ENCODE data around the gene NVL.
"Not testable (repeated sequence)": the region's sequence is repeated elsewhere in the genome, so short reads cannot be mapped to it uniquely, and the experiment has no call there.

The NVL gene

DNA sequence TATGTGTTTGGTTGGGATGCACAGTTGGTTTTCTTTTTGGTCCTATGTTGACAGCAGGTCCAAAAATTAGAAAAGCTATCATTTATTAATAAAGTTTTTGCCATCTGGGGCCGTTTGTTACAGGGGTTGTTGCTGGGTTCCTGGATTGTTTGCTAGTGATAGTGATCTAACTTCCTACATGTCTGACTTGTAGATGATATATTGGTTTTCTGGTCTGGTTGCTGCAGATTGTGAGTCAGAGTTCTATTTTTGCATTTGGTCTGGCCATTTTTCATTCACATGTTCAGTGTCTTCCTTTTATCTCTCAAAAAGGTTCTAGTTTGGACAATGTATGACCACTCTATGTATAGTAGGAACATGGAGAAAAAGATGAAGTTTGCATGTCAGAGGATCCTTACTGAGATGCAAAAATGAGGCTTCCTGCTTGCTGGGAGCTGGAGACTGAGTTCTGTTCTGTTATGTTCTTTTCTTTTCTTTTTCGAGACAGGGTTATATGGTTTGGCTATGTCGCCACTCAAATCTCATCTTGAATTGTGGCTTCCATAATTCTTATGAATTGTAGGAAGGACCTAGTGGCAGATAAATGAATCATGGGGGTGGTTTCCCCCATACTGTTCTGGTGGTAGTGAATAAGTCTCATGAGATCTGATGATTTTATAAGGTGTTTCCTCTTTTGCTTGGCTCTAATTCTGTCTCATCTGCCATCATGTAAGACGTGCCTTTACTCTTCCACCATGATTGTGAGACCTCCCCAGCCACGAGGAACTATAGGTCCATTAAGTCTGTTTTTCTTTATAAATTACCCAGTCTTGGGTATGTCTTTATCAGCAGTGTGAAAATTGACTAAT is 4.2 kb upstream of the NVL start:
- DNase-seq: no peak

- DNase-seq: no peak
These were observed 3.4 kb upstream of the NVL start for GRCh38 chr1:224333309-224333926.

DNA sequence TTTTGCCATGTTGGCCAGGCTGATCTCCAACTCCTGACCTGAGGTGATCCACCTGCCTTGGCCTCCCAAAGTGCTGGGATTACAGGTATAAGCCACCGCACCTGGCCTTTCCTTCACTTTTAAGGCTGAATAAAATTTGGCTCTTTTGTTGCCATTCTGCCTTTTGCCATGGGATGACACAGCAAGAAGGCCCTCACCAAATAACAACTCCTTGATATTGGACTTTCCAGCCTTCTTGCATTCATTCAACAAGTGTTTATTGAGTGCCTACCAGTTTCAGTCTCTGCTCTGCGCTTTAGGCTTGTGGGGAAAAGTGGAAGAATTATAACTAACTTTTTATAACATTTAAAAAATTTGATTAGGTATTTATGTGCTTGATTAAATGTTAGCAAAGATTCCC is 1.9 kb upstream of the NVL start:
- no peak for DNase-seq

- DNase-seq: no peak
These were observed 1.4 kb upstream of the NVL start for GRCh38 chr1:224331326-224331725.

- no peak for DNase-seq
These were observed 509 bp downstream of the NVL start for GRCh38 chr1:224329484-224329841.

DNA sequence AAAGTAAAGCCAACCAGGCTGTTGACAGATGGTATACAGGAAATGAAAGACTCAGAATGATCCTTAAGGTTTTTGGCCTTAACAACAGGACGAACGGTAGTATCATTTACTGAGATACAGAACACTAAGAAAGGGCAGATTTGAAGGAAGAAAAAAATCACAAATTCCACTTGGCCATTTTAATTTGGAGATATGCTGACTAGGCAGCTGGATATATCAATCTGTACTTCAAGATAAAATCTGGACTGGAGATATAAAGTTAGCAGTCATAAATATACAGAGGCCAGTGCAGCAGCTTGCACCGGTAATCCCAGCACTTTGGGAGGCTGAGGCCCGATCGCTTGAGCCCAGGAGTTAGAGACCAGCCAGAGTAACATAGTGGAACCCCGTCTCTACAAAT is 1.3 kb downstream of the NVL start:
- no peak for DNase-seq

- no peak for DNase-seq
These were observed 4.0 kb downstream of the NVL start for GRCh38 chr1:224325959-224326358.

GRCh38 chr1:224321706-224322105 is 8.3 kb downstream of the NVL start:
- no peak for DNase-seq

DNA sequence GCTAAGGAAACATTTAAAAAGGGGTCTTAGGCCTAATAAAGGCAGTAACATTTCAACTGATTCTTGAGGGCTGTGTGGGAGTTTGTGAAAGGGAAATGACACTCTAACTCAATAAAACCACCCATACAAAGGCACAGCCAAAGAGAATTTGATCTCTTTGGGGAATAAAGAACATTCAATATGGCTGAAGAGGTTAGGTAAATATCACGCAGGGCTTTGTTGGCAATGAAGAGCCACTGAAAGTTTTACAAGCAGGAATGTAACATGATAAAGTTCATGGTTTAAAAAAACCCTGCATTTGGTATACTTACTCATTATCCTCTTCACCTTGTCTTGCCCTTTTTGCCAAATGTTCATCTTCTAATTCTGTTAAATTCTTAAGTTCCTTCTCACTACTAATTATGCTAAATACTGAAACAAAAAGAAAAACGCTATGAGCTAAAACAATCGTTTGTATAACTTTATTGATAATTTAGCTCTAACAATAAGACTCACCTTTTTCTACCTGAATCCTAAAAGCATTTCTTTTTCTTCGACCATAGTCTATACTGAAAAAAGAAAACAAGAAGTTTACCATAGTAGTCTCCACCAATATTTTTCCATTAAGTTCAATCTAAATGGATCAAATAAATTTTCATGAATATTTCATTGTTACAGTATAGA is 12.5 kb downstream of the NVL start:
- no peak for DNase-seq

DNA sequence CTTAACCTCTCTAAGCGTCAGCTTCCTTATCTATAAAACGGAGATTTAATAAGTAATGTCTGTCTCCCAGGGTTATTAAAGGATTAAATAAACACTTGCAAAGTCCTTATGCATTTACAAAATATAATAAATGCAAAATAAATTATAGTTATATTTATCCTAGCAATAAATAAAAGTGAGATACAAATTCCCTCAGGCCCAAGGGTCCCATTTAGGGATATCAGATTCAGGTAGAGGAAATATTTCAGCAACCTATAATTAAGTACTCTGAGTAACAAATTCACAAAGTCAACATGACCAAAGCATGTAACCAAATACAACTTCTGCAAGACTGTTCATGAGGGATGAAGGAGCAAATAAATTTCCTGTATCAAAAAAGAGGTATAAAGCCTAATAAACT is 17.9 kb downstream of the NVL start:
- no peak for DNase-seq

- DNase-seq: not testable (repeated sequence)
These were observed 18.5 kb downstream of the NVL start for GRCh38 chr1:224311503-224311902.

- no peak for DNase-seq
These were observed 21.9 kb downstream of the NVL start for GRCh38 chr1:224308064-224308463.

DNA sequence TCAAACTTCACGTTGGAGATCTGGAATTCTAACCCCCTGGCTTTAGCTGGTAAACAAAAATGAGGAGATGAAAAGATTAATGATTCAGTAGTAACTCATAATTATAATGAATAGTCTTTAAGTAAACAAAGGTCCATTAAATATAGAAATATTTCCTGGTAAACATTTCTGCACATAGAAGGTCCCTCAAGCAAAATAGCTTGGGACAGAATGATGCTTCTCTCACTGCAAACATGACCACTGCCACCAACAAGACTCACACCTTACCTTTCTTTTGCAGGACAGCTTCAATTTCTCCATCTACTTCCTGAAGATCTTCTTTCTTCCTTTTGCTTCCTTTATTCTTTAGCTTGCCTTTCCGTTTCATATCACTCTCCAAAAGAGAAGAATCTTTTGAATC is 25.2 kb downstream of the NVL start:
- DNase-seq: no peak

DNA sequence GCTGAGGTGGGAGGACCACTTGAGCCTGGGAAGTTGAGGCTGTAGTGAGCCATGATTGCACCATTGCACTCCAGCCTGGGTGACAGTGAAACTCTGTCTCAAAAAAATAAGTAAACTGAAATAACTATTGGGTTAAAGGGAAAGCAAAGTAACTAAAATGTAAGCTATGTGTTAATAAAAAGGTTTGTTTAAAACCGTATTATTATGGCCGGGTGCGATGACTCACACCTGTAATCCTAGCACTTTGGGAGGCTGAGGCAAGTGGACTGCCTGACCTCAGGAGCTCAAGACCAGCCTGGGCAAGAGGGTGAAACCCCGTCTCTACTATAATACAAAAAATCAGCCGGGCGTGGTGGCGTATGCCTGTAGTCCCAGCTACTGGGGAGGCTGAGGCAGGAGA is 27.0 kb downstream of the NVL start:
- DNase-seq: no peak

GRCh38 chr1:224301391-224301790 is 28.6 kb downstream of the NVL start:
- DNase-seq: no peak

DNA sequence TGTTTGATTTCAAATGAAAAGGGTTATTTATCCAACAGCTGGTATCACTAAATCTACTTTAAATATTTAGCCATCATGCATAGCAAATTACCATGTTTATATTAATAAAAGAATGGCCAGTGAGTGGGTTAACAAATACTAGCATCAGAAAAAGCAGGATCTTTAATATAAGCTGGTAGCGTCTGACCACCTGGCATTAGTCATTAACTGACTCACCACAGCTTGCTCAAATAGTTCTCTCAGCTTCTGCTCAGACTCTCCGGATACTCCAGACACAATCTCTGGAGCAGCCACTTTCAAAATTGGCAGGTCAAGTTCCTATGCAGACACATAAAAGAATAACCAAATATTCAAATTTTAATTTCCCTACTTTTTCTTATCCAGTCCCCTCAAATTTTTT is 29.6 kb downstream of the NVL start:
- no peak for DNase-seq

DNA sequence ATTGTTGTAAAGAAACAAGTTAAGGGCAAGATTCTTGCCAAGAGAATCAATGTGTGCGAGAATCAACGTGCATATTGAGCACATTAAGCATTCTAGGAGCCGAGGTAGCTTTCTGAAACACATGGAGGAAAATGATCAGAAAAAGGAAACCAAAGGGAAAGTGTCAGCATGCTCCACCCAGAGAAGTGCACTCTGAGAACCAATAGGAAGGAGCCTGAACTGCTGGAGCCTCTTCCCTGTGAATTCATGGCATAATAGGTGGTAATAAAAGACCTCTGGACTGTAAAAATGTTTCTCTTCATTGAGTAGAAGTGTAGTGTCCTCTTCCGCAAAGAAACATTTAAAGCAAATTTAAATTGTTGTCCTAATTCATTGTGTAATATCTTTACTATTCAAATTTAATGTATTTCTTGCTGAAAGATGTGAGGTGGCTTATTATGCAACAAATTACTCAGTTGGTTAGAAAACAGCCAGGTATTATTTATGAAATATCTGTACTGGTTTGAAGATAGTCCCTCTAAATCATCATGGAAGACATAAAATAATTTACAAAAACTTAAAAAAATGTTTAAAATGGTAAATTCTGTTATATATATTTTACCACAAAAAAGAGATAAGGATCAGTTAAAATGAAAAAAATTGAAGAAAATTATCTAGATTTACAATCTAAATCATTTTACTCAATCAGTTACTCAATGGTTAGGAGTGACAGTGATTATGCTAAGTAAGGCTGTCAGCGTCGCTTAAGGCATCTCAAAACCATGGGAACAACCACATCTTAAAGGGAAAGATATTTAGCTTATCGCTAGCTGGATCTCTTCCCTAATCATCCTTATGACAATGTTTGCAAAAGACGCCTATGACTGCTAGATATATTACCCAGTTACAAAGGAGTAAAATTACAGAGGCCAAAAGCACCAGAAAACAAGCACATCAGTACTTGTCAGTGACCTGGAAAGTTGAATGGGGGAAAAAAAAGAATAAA is 31.3 kb downstream of the NVL start:
- no peak for DNase-seq

GRCh38 chr1:224294775-224295174 is 35.2 kb downstream of the NVL start:
- DNase-seq: no peak

DNA sequence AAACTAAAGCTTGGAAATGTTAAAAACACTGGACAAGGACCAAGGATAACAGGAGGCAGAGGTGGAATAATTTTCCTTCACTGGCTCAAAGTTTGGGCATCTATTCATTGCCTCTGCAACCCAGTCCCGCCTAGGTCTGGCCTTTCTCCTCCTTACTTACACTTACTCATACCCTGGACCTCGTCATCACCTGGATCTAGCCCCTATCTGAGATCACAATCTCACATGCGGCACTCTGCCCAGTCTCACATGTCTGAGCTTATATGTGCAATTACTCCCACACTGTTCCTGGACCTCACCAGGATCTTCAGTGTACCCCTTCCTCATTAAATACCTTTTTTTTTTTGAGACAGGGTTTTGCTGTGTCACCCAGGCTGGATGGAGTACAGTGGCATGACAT is 37.6 kb downstream of the NVL start:
- no peak for DNase-seq

DNA sequence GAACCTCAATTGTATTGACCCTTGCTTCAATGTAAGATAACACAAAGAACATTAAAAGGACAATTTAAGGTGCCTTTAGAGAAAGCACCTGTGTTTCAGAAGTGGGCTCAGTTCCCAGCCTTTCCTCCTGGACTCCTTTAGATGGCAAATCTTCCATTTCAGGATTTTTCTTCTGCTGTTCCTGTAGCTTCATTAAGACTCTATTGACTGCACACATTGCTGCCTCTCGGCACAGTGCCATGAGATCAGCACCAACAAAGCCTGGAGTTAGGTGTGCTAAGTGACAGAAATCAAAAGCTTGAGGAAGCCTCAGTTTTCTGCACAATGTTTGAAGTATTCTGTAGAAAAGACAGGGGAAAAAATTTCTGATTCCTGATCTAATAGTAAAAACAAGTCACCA is 40.6 kb downstream of the NVL start:
- no peak for DNase-seq

DNA sequence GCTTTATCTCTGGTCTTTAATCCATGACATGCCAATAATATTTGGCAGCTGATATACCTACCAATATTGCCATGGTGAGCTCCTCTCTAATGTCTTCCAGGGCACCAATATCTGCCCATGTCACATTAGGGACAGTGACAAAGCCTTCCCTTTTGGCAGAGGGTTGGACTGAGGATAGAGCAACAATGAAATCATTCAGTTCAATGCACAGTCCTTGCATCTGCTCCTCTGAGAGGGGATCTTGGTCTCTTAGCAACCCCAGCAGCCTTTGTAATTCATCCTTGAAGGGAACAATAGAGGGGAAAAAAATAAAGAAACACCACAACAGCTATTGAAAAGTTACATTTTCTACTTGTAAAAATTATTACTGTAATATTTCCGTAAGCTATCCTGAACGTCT is 42.3 kb downstream of the NVL start:
- DNase-seq: no peak

DNA sequence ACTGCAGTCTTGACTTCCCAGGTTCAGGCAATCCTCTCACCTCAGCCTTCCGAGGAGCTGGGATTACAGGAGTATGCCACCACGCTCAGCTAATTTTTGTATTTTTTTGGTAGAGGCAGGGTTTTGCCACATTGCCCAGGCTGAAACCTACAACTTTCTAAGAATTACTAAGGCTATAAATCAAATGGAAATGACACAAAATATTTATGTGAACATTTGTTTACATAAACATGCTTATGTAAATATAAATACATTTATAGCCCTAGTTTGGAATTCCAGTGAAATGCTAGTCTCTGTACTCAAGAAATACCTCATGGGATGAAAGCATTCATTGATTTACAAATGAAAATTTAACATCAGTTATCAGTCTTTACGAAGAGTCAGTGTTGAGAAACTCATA is 47.8 kb downstream of the NVL start:
- DNase-seq: no peak

Measured in GOT3 (cell line).